WTC11 (cell line): ENCODE results near the gene GALM.

Source experiments
- ATF1 ChIP-seq: sonication (generic); formaldehyde crosslinking; IDR thresholded peaks from 2 replicates; pipeline ENCODE4 v1.8.1; 2023; ENCODE audit warnings: mild to moderate bottlenecking, moderate library complexity, missing genetic modification reagents
- CTCF ChIP-seq: fragments of 200-600 bp; IDR thresholded peaks from 2 replicates; pipeline ENCODE4 v1.8.0; 2022; ENCODE audit warnings: antibody characterized with exemption
- ETV6 ChIP-seq: sonication (generic); formaldehyde crosslinking; IDR thresholded peaks from 2 replicates; pipeline ENCODE4 v1.8.1; 2022; ENCODE audit warnings: mild to moderate bottlenecking, missing genetic modification reagents
- FOXJ3 ChIP-seq: sonication (generic); formaldehyde crosslinking; IDR thresholded peaks from 2 replicates; pipeline ENCODE4 v1.9.0; 2021; ENCODE audit warnings: missing genetic modification reagents, mild to moderate bottlenecking, borderline replicate concordance
- FOXK1 ChIP-seq: sonication (generic); formaldehyde crosslinking; IDR thresholded peaks from 2 replicates; pipeline ENCODE4 v1.8.0; 2022; ENCODE audit warnings: mild to moderate bottlenecking, moderate library complexity, missing genetic modification reagents
- JUN ChIP-seq: sonication (generic); formaldehyde crosslinking; IDR thresholded peaks from 2 replicates; pipeline ENCODE4 v1.8.0; 2023; ENCODE audit warnings: mild to moderate bottlenecking, missing genetic modification reagents
- RELA ChIP-seq: sonication (generic); formaldehyde crosslinking; IDR thresholded peaks from 2 replicates; pipeline ENCODE4 v1.8.1; 2022; ENCODE audit warnings: missing genetic modification reagents, mild to moderate bottlenecking, borderline replicate concordance
- ZNF121 ChIP-seq: sonication (generic); formaldehyde crosslinking; IDR thresholded peaks from 2 replicates; pipeline ENCODE4 v1.8.0; 2023; ENCODE audit warnings: missing genetic modification reagents

GRCh38 chr2:38775921-38776225 lies 110.0 kb downstream of the GALM start:
- TF ChIP-seq CTCF (no peak), ZNF121 (CRISPR knock-in tag) (no peak), RELA (CRISPR knock-in tag) (no peak), FOXK1 (CRISPR knock-in tag) (no peak), ATF1 (CRISPR knock-in tag) (no peak), JUN (no peak), FOXJ3 (no peak), ETV6 (no peak)
